ENCODE measurements around the gene MIEF2. TPM values are rescaled to one million over a fixed set of nuclear protein-coding genes. Genes with fewer than 3 reads are reported as not detected.

MIEF2 gene
- total RNA-seq, 4 donors from 2014 or later, result 2.9 to 9.5 (median 5.7) TPM

DNA sequence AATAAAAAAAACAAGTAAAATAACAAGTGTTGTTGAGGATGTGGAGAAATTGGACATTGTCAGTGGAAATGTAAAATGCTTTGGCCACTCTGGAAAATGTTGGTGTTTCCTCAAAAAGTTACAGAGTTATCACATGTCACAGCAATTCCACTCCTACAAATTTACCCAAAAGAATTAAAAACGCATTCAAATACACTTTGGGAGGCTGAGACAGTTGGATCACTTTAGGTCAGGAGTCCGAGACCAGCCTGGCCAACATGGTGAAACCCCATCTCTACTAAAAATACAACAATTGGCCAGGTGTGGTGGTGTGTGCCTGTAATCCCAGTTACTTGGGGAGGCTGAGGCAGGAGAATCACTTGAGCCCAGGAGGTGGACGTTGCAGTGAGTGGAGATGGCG lies 48.7 kb downstream of the MIEF2 start:
- TF ChIP-seq, protein P1, sequence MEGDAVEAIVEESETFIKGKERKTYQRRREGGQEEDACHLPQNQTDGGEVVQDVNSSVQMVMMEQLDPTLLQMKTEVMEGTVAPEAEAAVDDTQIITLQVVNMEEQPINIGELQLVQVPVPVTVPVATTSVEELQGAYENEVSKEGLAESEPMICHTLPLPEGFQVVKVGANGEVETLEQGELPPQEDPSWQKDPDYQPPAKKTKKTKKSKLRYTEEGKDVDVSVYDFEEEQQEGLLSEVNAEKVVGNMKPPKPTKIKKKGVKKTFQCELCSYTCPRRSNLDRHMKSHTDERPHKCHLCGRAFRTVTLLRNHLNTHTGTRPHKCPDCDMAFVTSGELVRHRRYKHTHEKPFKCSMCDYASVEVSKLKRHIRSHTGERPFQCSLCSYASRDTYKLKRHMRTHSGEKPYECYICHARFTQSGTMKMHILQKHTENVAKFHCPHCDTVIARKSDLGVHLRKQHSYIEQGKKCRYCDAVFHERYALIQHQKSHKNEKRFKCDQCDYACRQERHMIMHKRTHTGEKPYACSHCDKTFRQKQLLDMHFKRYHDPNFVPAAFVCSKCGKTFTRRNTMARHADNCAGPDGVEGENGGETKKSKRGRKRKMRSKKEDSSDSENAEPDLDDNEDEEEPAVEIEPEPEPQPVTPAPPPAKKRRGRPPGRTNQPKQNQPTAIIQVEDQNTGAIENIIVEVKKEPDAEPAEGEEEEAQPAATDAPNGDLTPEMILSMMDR (IDR thresholded peaks at IDR 0.05), result no peak
- DNase-seq (ENCODE audit: low spot score), result no peak
- no peak for ATAC-seq (ENCODE audit: low FRiP score)

DNA sequence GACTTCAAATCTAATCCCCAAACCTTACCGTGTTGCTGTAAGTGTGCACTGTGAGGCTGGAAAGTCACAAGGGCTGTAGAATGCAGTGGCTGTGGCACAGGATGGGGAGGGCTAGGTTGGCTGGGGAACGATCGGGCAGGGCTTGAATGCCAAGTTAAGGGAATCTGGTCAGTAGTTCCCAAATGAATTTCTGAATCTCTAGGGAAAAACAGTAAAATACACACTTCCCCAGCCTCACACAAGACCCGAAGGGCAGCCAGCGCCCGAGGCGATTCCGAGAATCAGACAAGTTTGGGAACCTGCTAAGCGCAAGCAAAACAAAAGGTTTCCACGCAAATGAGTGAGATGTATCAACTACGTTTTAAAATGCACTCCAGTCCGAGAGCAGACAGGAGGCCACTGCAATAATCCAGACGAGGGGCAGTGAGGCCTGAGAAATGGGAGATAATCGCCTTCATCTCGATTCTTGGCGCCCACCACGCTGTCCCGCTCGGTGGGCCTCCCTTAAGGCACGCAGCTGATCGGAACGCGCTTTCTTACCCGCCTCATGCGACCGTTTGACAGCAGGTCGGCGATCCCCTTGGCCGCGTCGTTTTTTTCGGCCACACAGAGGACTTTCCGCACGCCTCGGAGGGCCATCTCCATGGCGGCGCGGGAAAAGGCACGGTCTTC lies 53.7 kb downstream of the MIEF2 start:
- TF ChIP-seq, protein P1 (IDR thresholded peaks at IDR 0.05), result no peak
- ATAC-seq (ENCODE audit: low FRiP score) (peak; percentile 9), DNase-seq (ENCODE audit: low spot score) (no peak)

DNA sequence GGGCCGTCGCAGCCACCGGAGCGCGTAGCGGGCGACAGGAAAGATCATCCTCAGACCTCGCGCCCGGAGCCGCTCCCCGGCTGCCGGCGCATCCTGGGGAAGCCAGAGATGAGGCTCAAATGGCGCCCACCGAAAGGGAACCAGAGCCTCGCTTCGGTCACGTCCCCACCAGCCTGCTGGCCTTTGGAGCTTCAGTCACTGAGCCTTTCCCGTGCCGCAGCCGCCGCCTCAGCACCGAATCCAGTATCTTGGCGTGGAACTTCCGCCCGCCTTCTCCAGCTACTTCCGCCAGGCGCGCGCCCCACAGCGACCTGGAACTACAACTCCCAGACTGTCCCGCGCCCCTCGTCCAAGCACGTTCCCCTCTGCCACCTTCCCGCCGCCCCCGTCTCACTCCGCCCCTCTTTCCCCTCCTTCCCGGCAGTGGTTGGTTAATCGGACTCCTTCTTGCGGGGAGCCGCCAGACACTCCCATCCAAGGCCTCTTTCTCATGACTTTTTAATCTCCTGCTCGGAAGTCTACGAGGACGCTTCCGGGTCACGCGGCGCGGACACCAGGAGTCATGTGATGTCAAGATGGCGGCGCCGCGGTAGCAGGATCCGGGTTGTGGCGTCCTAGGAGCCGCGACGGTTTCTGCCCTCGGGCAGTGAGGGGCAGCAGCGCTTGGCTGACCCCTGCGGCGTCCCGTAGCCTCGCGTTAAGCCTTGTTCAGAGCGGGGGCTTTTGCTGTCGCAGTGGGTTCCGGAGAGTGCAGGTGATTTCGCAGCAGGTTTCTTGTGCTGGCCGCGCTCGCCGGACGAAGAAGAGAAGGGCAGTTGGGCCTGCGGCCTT lies 54.5 kb downstream of the MIEF2 start, which contains the start of the genes SMCR8 and TOP3A:
Gene SMCR8 (plus strand): TSS at position 563 of the 831 bp plus-strand sequence. CDS start 497 bp downstream, outside the sequence.
Gene TOP3A (minus strand): TSS at position 264 of the 831 bp plus-strand sequence. CDS start 216 bp downstream, at position 48.
- ATAC-seq (ENCODE audit: low FRiP score), result peak; percentile 98
- DNase-seq (ENCODE audit: low spot score), result peak; percentile 94
- TF ChIP-seq, protein P1 (IDR thresholded peaks at IDR 0.05), result no peak

DNA sequence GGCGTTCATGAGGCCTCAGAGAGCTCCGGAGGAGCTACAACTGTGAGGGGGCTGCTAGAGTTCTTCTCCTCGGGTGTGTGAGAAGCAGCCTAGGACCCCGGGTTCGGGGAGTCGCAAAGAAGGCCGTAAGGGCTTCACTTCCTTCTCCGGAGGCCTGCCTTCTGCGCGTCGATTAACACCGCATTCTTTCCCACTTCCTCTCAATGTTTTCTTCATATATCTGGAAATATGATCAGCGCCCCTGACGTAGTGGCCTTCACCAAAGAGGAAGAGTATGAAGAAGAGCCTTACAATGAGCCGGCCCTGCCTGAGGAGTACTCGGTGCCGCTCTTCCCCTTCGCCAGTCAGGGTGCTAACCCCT lies 55.1 kb downstream of the MIEF2 start:
- DNase-seq (ENCODE audit: low spot score), result no peak
- TF ChIP-seq, protein P1 (IDR thresholded peaks at IDR 0.05), result no peak
- no peak for ATAC-seq (ENCODE audit: low FRiP score)

DNA sequence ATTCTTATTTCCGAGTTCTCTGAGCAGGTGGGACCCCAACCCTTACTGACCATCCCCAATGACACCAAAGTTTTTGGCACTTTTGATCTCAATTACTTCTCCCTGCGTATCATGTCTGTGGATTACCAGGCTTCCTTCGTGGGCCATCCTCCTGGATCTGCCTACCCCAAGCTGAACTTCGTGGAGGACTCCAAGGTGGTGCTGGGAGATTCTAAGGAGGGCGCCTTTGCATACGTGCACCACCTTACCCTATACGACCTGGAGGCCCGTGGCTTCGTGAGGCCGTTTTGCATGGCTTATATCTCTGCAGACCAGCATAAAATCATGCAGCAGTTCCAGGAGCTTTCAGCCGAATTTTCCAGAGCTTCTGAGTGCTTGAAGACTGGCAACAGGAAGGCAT lies 55.5 kb downstream of the MIEF2 start:
- no peak for DNase-seq (ENCODE audit: low spot score)
- ATAC-seq (ENCODE audit: low FRiP score), result no peak
- TF ChIP-seq, protein P1 (IDR thresholded peaks at IDR 0.05), result no peak

Other genes starting within 250 kb of the MIEF2 start
- 10 to 100 TPM in 2 of 4 donors, 1 to 10 TPM in 2; 9.5 to 18.4 (median 13.1) TPM for gene ATPAF2, start 221.5 kb upstream of the MIEF2 start, total RNA-seq
- gene GID4, start 221.3 kb upstream of the MIEF2 start, total RNA-seq, result 10 to 100 TPM in 3 of 4 donors, 1 to 10 TPM in 1; 9.8 to 20.2 (median 10.5) TPM
- 10 to 100 TPM; 31.6 to 38.1 (median 37.3) TPM for gene DRG2, start 172.7 kb upstream of the MIEF2 start, total RNA-seq
- gene MYO15A, start 151.9 kb upstream of the MIEF2 start, total RNA-seq, result 1 to 10 TPM in 3 of 4 donors, under 1 TPM in 1; 0.31 to 3.9 (median 2.0) TPM
- gene ALKBH5, start 76.8 kb upstream of the MIEF2 start, total RNA-seq, result 10 to 100 TPM; 77.0 to 80.7 (median 80.3) TPM
- 10 to 100 TPM; 10.2 to 24.0 (median 13.2) TPM for gene LLGL1, start 35.0 kb upstream of the MIEF2 start, total RNA-seq
- 100 to 1,000 TPM; 198 to 328 (median 324) TPM for gene FLII, start 1.9 kb upstream of the MIEF2 start, total RNA-seq
- 10 to 100 TPM; 23.6 to 80.5 (median 47.5) TPM for gene TOP3A, start 54.3 kb downstream of the MIEF2 start, total RNA-seq
- 10 to 100 TPM; 11.4 to 21.4 (median 14.3) TPM for gene SMCR8, start 54.6 kb downstream of the MIEF2 start, total RNA-seq
- 100 to 1,000 TPM in 2 of 4 donors, 10 to 100 TPM in 2; 59.3 to 108 (median 102) TPM for gene SHMT1, start 102.9 kb downstream of the MIEF2 start, total RNA-seq
- under 1 TPM in 2 of 4 donors, not detected in 2; 0.36 to 0.37 TPM for gene EVPLL, start 117.1 kb downstream of the MIEF2 start, total RNA-seq
- gene LGALS9C, start 216.1 kb downstream of the MIEF2 start, total RNA-seq, result not detected